H9 (cell line): Measurements from ENCODE around the gene PSPN. TPM values are rescaled to one million over a fixed set of nuclear protein-coding genes. Genes with fewer than 3 reads are reported as not detected.
"Not testable (repeated sequence)": the region's sequence is repeated elsewhere in the genome, so short reads cannot be mapped to it uniquely, and the experiment has no call there.

ENCODE experiments used
- DNase-seq: peaks from one replicate; pipeline ENCODE4 v3.0.0-alpha.2; 2017
- H2AFZ ChIP-seq: one replicate; pipeline ENCODE4 v1.6.1; 2013; ENCODE audit warnings: mild to moderate bottlenecking, low read length, control low read depth, moderate library complexity
- H2AK5ac ChIP-seq: 2 replicates; pipeline ENCODE4 v1.6.1; 2013; ENCODE audit warnings: low read length, control low read depth, mixed read lengths; ENCODE audit not compliant: insufficient read length
- H2BK120ac ChIP-seq: one replicate; pipeline ENCODE4 v1.6.1; 2013; ENCODE audit warnings: low read depth, mild to moderate bottlenecking, low read length, control low read depth, inconsistent platforms; ENCODE audit not compliant: poor library complexity, severe bottlenecking
- H2BK12ac ChIP-seq: 2 replicates; pipeline ENCODE4 v1.6.1; 2013; ENCODE audit warnings: low read length, control low read depth, mixed read lengths, low read depth; ENCODE audit not compliant: insufficient read length
- H2BK15ac ChIP-seq: 2 replicates; pipeline ENCODE4 v1.6.1; 2013; ENCODE audit warnings: low read depth, low read length, control low read depth
- H2BK20ac ChIP-seq: one replicate; pipeline ENCODE4 v1.6.1; 2013; ENCODE audit warnings: low read depth, mild to moderate bottlenecking, low read length, control low read depth, inconsistent platforms; ENCODE audit not compliant: poor library complexity, severe bottlenecking
- H2BK5ac ChIP-seq: 2 replicates; pipeline ENCODE4 v1.6.1; 2013; ENCODE audit warnings: low read length, control low read depth, mixed read lengths; ENCODE audit not compliant: insufficient read length
- H3K14ac ChIP-seq: 2 replicates; pipeline ENCODE4 v1.6.1; 2013; ENCODE audit warnings: low read length, control low read depth; ENCODE audit not compliant: insufficient read depth
- H3K18ac ChIP-seq: 2 replicates; pipeline ENCODE4 v1.6.1; 2013; ENCODE audit warnings: low read depth, mild to moderate bottlenecking, mixed read lengths, low read length, control low read depth; ENCODE audit not compliant: insufficient read length
- H3K23ac ChIP-seq: 2 replicates; pipeline ENCODE4 v1.6.1; 2013; ENCODE audit warnings: low read length, control low read depth, mixed read lengths, low read depth; ENCODE audit not compliant: insufficient read length
- H3K23me2 ChIP-seq: 2 replicates; pipeline ENCODE4 v1.6.1; 2013; ENCODE audit warnings: low read depth, mild to moderate bottlenecking, mixed read lengths, low read length, control low read depth; ENCODE audit not compliant: insufficient read length, poor library complexity, severe bottlenecking
- H3K27ac ChIP-seq: 2 replicates; pipeline ENCODE4 v1.5.1; 2013; ENCODE audit warnings: low read length, control low read depth, mixed read lengths, low read depth; ENCODE audit not compliant: insufficient read length
- H3K27me3 ChIP-seq: 2 replicates; pipeline ENCODE4 v1.6.1; 2013; ENCODE audit warnings: low read length, control low read depth, inconsistent platforms; ENCODE audit not compliant: insufficient read depth
- H3K4ac ChIP-seq: 2 replicates; pipeline ENCODE4 v1.6.1; 2013; ENCODE audit warnings: low read depth, mild to moderate bottlenecking, control low read depth, inconsistent platforms, low read length, moderate library complexity
- H3K4me1 ChIP-seq: 2 replicates; pipeline ENCODE4 v1.6.1; 2013; ENCODE audit warnings: low read length, control low read depth, inconsistent platforms; ENCODE audit not compliant: insufficient read depth
- H3K4me2 ChIP-seq: 2 replicates; pipeline ENCODE4 v1.6.1; 2013; ENCODE audit warnings: low read length, control low read depth, mixed read lengths; ENCODE audit not compliant: insufficient read length, insufficient read depth
- H3K56ac ChIP-seq: 2 replicates; pipeline ENCODE4 v1.6.1; 2013; ENCODE audit warnings: low read depth, mild to moderate bottlenecking, mixed read lengths, low read length, control low read depth; ENCODE audit not compliant: insufficient read length
- H3K79me1 ChIP-seq: 2 replicates; pipeline ENCODE4 v1.6.1; 2013; ENCODE audit warnings: low read depth, mild to moderate bottlenecking, moderate library complexity, low read length, control low read depth, inconsistent platforms; ENCODE audit not compliant: insufficient read depth, poor library complexity, severe bottlenecking
- H3K79me2 ChIP-seq: 2 replicates; pipeline ENCODE4 v1.6.1; 2013; ENCODE audit warnings: low read length, control low read depth, inconsistent platforms; ENCODE audit not compliant: insufficient read depth
- H3K9ac ChIP-seq: 2 replicates; pipeline ENCODE4 v1.6.1; 2013; ENCODE audit warnings: low read length, control low read depth, mixed read lengths; ENCODE audit not compliant: insufficient read length; ENCODE audit errors: extremely low read depth
- H3K9me3 ChIP-seq: one replicate; pipeline ENCODE4 v1.6.1; 2013; ENCODE audit warnings: low read depth, low read length, inconsistent platforms; ENCODE audit not compliant: control insufficient read depth
- H3T11ph ChIP-seq: one replicate; pipeline ENCODE4 v1.6.1; 2013; ENCODE audit warnings: mild to moderate bottlenecking, low read length, control low read depth, inconsistent platforms
- H4K20me1 ChIP-seq: one replicate; pipeline ENCODE4 v1.6.1; 2013; ENCODE audit not compliant: control insufficient read depth, insufficient read length, insufficient read depth
- H4K5ac ChIP-seq: 2 replicates; pipeline ENCODE4 v1.6.1; 2013; ENCODE audit warnings: low read depth, mild to moderate bottlenecking, mixed read lengths, low read length, control low read depth; ENCODE audit not compliant: insufficient read length
- H4K8ac ChIP-seq: replicated peaks from 2 replicates; pipeline ENCODE4 v1.6.1; 2013; ENCODE audit warnings: low read length, control low read depth, mixed read lengths, low read depth; ENCODE audit not compliant: insufficient read length
- H4K91ac ChIP-seq: 2 replicates; pipeline ENCODE4 v1.6.1; 2013; ENCODE audit warnings: low read depth, mild to moderate bottlenecking, moderate library complexity, mixed read lengths, low read length, control low read depth; ENCODE audit not compliant: insufficient read length
- H3K27ac Mint-ChIP-seq, 3 experiments: 2 replicates in 2 of 3; 3 replicates in 1 of 3; pipeline ENCODE4 v1.8.0; 2020 to 2021; ENCODE audit warnings: mixed read lengths in 3 of 3, mild to moderate bottlenecking in 1 of 3, moderate library complexity in 1 of 3
- H3K27me3 Mint-ChIP-seq: 2 replicates; pipeline ENCODE4 v1.8.0; 2021; ENCODE audit warnings: low read depth, mild to moderate bottlenecking, moderate library complexity, mixed read lengths
- H3K36me3 Mint-ChIP-seq, 3 experiments: 2 replicates in 2 of 3; 3 replicates in 1 of 3; pipeline ENCODE4 v1.8.0; 2020 to 2021; ENCODE audit warnings: low read depth in 3 of 3, mixed read lengths in 3 of 3; ENCODE audit not compliant: insufficient read depth in 1 of 3
- H3K4me1 Mint-ChIP-seq, 2 experiments: 2 replicates each; pipeline ENCODE4 v1.8.0; 2020; ENCODE audit warnings: mixed read lengths in 2 of 2
- H3K4me3 Mint-ChIP-seq, 2 experiments: 2 replicates in 1 of 2; 3 replicates in 1 of 2; pipeline ENCODE4 v1.8.0; 2020 to 2021; ENCODE audit warnings: mild to moderate bottlenecking in 2 of 2, mixed read lengths in 2 of 2, moderate library complexity in 1 of 2
- H3K9me3 Mint-ChIP-seq, 2 experiments: 2 replicates in 1 of 2; 3 replicates in 1 of 2; pipeline ENCODE4 v1.8.0; 2020; ENCODE audit warnings: mild to moderate bottlenecking in 2 of 2, mixed read lengths in 2 of 2, moderate library complexity in 1 of 2
- WGBS: extraction: QIAGEN DNeasy Blood & Tissue Kit; methylation state at CpG from one replicate; pipeline ENCODE4 v1.1.7; 2013; ENCODE audit warnings: missing lambda C conversion rate, low lambda C conversion rate, mixed read lengths; ENCODE audit not compliant: insufficient read length; ENCODE audit errors: extremely low coverage; 5-methylcytosine and 5-hydroxymethylcytosine counted together
- total RNA-seq: library from RNA; stranded (reverse); gene quantifications from 2 replicates; pipeline ENCODE4 v1.2.1, GENCODE V29; 2021

The PSPN gene
- total RNA-seq, 1 experiment from 2014 or later = 2.1 TPM

GRCh38 chr19:6360445-6360844 is 15.3 kb downstream of the PSPN start:
- H2BK20ac ChIP-seq, H3K79me1 ChIP-seq, H3K18ac ChIP-seq, H2AK5ac ChIP-seq, H4K20me1 ChIP-seq, H3K4me1 ChIP-seq, H2BK12ac ChIP-seq, H4K8ac ChIP-seq, H3K4ac ChIP-seq, H2BK120ac ChIP-seq, H3K79me2 ChIP-seq, H2BK5ac ChIP-seq, H3K56ac ChIP-seq, H3K27me3 ChIP-seq, DNase-seq, H3K23me2 ChIP-seq, H3K27me3 Mint-ChIP-seq, H3K23ac ChIP-seq, H2BK15ac ChIP-seq, H4K5ac ChIP-seq, H3K14ac ChIP-seq, H4K91ac ChIP-seq, H3K9me3 Mint-ChIP-seq, H3T11ph ChIP-seq, H2AFZ ChIP-seq, H3K27ac Mint-ChIP-seq, H3K9me3 ChIP-seq, H3K27ac ChIP-seq, H3K9ac ChIP-seq, H3K4me2 ChIP-seq: not testable (repeated sequence)
- Mint-ChIP-seq H3K4me1 (peaks cover 4 to 11% of the 10 kb centered on the region in 2 experiments; a peak in 3 of 4 replicates), H3K36me3 (peaks cover 10 to 18% (median 15%) of the 10 kb centered on the region in 3 experiments), H3K4me3 (peak overlapping the region in 1 of 2 experiments; percentile 36; a peak in 1 of 5 replicates)
- WGBS = no CpG with 5 or more reads among the region's 12 CpGs
